RWPE1 (cell line): ENCODE measurements around the gene KRTAP10-6.
"Not testable (repeated sequence)": the region's sequence is repeated elsewhere in the genome, so short reads cannot be mapped to it uniquely, and the experiment has no call there.

ENCODE experiments used
- CTCF ChIA-PET: fragments of 350-600 bp; sonication (Branson Sonifier 250); formaldehyde crosslinking; extraction: SDS; loops from one replicate; lab custom pipeline; 2021; lab: Yijun Ruan, JAX
- POLR2A ChIA-PET: fragments of 400-600 bp; formaldehyde crosslinking; extraction: SDS; loops from one replicate; lab custom pipeline; 2020; ENCODE audit warnings: antibody characterized with exemption; ENCODE audit not compliant: low non-redundant PET; lab: Yijun Ruan, JAX
- DNase-seq: peaks from one replicate; pipeline ENCODE4 v3.0.0; 2012; ENCODE audit warnings: low spot score
- H3K27ac ChIP-seq: fragments of 450-650 bp; 2 replicates; pipeline ENCODE4 v1.5.1; 2017
- TF ChIP-seq, protein P1 (sequence below): fragments of 450-650 bp; conservative IDR thresholded peaks from 2 replicates; pipeline ENCODE4 v1.5.1; 2017; ENCODE audit warnings: low read depth, mild to moderate bottlenecking

The KRTAP10-6 gene

DNA sequence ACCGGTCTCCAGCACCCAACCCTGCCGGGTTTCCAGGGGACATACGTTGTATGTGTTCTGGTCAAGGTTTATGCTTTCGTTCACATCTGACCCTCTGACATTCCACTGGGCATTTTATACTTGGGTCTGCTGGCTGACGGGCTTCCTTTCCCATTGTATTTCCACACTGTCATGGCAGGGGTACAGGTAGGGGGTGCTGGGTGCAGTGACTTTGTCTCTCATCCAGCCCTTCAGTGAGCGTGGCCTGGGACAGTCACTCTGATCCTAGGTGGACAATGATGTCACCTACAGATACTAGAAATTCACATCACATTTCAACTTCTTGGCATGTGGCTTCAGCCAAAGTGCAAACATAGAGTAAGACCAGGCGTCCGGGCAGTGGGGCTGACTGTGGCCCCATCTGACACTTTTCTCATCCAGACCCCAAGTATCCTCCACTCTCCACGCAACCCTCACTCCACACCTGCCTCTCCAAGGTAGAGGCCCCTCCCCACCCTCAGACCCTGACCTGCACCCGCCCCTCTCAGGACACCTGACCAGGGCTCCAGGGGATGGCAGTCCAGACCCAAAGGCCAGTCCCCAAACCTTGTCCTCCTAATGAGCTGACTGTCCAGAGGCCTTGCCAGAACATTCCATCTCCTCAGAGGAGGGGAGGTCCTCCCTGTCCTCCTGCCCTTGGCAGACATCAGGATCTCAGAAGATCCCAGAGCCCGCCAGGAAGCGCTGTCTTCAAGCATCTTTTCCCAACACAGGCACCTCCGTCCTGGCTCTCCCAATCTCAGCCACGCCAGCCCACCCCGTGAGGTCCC, 44.1 kb upstream of the KRTAP10-6 start:
- no peak for DNase-seq
- no peak overlapping the region for H3K27ac ChIP-seq
- TF ChIP-seq, protein P1, sequence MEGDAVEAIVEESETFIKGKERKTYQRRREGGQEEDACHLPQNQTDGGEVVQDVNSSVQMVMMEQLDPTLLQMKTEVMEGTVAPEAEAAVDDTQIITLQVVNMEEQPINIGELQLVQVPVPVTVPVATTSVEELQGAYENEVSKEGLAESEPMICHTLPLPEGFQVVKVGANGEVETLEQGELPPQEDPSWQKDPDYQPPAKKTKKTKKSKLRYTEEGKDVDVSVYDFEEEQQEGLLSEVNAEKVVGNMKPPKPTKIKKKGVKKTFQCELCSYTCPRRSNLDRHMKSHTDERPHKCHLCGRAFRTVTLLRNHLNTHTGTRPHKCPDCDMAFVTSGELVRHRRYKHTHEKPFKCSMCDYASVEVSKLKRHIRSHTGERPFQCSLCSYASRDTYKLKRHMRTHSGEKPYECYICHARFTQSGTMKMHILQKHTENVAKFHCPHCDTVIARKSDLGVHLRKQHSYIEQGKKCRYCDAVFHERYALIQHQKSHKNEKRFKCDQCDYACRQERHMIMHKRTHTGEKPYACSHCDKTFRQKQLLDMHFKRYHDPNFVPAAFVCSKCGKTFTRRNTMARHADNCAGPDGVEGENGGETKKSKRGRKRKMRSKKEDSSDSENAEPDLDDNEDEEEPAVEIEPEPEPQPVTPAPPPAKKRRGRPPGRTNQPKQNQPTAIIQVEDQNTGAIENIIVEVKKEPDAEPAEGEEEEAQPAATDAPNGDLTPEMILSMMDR: no peak
- ChIA-PET POLR2A (no interaction called here), CTCF (interaction anchor here (0.6 kb wide), 1 partner anchor 88 kb away, joined by 5 read pairs; no protein-coding TSS in a partner anchor)

GRCh38 chr21:44632067-44632466, 39.8 kb upstream of the KRTAP10-6 start:
- H3K27ac ChIP-seq: no peak overlapping the region
- TF ChIP-seq, protein P1: no peak
- CTCF ChIA-PET: no interaction called here
- DNase-seq: no peak
- POLR2A ChIA-PET: no interaction called here

DNA sequence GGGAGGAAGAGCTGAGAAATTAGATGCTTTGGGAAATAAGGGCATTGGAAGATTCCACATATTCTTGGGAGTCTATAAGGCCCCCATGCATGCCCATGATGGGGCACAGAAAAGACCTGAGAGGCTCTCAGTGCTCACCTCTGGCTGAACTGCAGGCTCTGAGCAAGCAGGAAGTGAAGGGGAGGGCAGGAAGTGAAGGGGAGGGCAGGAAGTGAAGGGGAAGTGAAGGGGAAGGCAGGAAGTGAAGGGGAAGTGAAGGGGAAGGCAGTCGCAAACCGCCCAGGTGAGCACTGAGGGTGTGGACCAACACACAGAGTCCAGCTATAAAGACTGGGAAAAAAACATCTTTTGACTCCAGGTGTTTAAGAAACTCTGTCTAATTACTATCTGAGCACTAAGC, 38.1 kb upstream of the KRTAP10-6 start:
- H3K27ac ChIP-seq: no peak overlapping the region
- DNase-seq: no peak
- ChIA-PET POLR2A (no interaction called here), CTCF (interaction anchor here (0.7 kb wide), 2 partner anchors 110 to 219 kb away, joined by 3 to 5 read pairs; no protein-coding TSS in a partner anchor)
- TF ChIP-seq, protein P1: no peak

GRCh38 chr21:44628707-44629391, 36.5 kb upstream of the KRTAP10-6 start:
- H3K27ac ChIP-seq: no peak overlapping the region
- no peak for DNase-seq
- ChIA-PET CTCF (interaction anchor here (0.6 kb wide), 2 partner anchors 54 to 1013 kb away, joined by 3 read pairs; no protein-coding TSS in a partner anchor), POLR2A (no interaction called here)
- TF ChIP-seq, protein P1: no peak

- POLR2A ChIA-PET, CTCF ChIA-PET, DNase-seq, H3K27ac ChIP-seq: not testable (repeated sequence)
Measured at GRCh38 chr21:44627831-44628233, 35.5 kb upstream of the KRTAP10-6 start.

DNA sequence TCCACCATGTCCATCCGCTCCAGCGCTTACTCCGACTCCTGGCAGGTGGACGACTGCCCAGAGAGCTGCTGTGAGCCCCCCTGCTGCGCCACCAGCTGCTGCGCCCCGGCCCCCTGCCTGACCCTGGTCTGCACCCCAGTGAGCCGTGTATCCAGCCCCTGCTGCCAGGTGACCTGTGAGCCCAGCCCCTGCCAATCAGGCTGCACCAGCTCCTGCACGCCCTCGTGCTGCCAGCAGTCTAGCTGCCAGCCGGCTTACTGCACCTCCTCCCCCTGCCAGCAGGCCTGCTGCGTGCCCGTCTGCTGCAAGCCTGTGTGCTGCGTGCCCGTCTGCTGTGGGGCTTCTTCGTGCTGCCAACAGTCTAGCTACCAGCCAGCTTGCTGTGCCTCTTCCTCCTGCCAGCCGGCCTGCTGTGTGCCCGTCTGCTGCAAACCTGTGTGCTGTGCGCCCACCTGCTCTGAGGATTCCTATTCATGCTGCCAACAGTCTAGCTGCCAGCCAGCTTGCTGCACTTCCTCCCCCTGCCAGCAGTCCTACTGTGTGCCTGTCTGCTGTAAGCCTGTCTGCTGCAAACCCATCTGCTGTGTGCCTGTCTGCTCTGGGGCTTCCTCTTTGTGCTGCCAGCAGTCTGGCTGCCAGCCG, 35.0 kb upstream of the KRTAP10-6 start:
- H3K27ac ChIP-seq, POLR2A ChIA-PET, DNase-seq: not testable (repeated sequence)
- CTCF ChIA-PET: interaction anchor here (0.7 kb wide), 1 partner anchor 32 kb away, joined by 4 read pairs; no protein-coding TSS in a partner anchor

- TF ChIP-seq, protein P1: no peak
- CTCF ChIA-PET: interaction anchor here (0.7 kb wide), 1 partner anchor 32 kb away, joined by 4 read pairs; no protein-coding TSS in a partner anchor
- H3K27ac ChIP-seq: no peak within 1 kb of the TSS
- POLR2A ChIA-PET: no interaction called here
- DNase-seq: no peak
Measured at GRCh38 chr21:44626673-44627143, 34.4 kb upstream of the KRTAP10-6 start, which contains the start of gene KRTAP10-9. Gene KRTAP10-9 (plus strand): TSS chr21:44627093. CDS start chr21:44627172, 79 bp downstream.
